ENCODE results near the gene WIPI1.

WIPI1 gene

GRCh38 chr17:68431045-68431608 lies 26.2 kb downstream of the WIPI1 start:
- Histone ChIP-seq H3K4me3 (ENCODE audit: low read depth in 1 of 5, low read length in 5 of 5) (no peak overlapping the region), H3K27ac (ENCODE audit: low read depth, low read length) (no peak overlapping the region), H3K9me3 (ENCODE audit: control insufficient read depth in 5 of 5, low read length in 5 of 5) (no peaks in the 10 kb centered on the region), H3K4me1 (ENCODE audit: control insufficient read depth in 5 of 5, insufficient read depth in 5 of 5, low read length in 5 of 5) (peaks cover 0 to 5% (median 2%) of the 10 kb centered on the region in 5 donors), H3K9ac (ENCODE audit: low read length in 5 of 5) (no peak overlapping the region), H3K27me3 (ENCODE audit: control insufficient read depth in 5 of 5, insufficient read depth in 4 of 5, low read length in 5 of 5) (no peaks in the 10 kb centered on the region), H3K36me3 (ENCODE audit: control insufficient read depth in 5 of 5, insufficient read depth in 5 of 5, low read length in 5 of 5) (peaks cover 6 to 96% (median 88%) of the 10 kb centered on the region in 5 donors)

GRCh38 chr17:68429881-68430280 lies 27.4 kb downstream of the WIPI1 start:
- no peaks in the 10 kb centered on the region for H3K9me3 ChIP-seq (ENCODE audit: control insufficient read depth in 5 of 5, low read length in 5 of 5)
- no peak overlapping the region for H3K27ac ChIP-seq (ENCODE audit: low read depth, low read length)
- H3K4me1 ChIP-seq (ENCODE audit: control insufficient read depth in 5 of 5, insufficient read depth in 5 of 5, low read length in 5 of 5): no peaks in the 10 kb centered on the region
- no peak overlapping the region for H3K9ac ChIP-seq (ENCODE audit: low read length in 5 of 5)
- H3K4me3 ChIP-seq (ENCODE audit: low read depth in 1 of 5, low read length in 5 of 5): no peak overlapping the region
- H3K27me3 ChIP-seq (ENCODE audit: control insufficient read depth in 5 of 5, insufficient read depth in 4 of 5, low read length in 5 of 5): no peaks in the 10 kb centered on the region
- peaks cover 6 to 96% (median 89%) of the 10 kb centered on the region in 5 donors for H3K36me3 ChIP-seq (ENCODE audit: control insufficient read depth in 5 of 5, insufficient read depth in 5 of 5, low read length in 5 of 5)

- H3K4me1 ChIP-seq (ENCODE audit: control insufficient read depth in 5 of 5, insufficient read depth in 5 of 5, low read length in 5 of 5): no peaks in the 10 kb centered on the region
- peaks cover 3 to 95% (median 82%) of the 10 kb centered on the region in 5 donors for H3K36me3 ChIP-seq (ENCODE audit: control insufficient read depth in 5 of 5, insufficient read depth in 5 of 5, low read length in 5 of 5)
- H3K4me3 ChIP-seq (ENCODE audit: low read depth in 1 of 5, low read length in 5 of 5): no peak overlapping the region
- no peak overlapping the region for H3K27ac ChIP-seq (ENCODE audit: low read depth, low read length)
- H3K9ac ChIP-seq (ENCODE audit: low read length in 5 of 5): no peak overlapping the region
- H3K9me3 ChIP-seq (ENCODE audit: control insufficient read depth in 5 of 5, low read length in 5 of 5): no peaks in the 10 kb centered on the region
- no peaks in the 10 kb centered on the region for H3K27me3 ChIP-seq (ENCODE audit: control insufficient read depth in 5 of 5, insufficient read depth in 4 of 5, low read length in 5 of 5)
Observed at GRCh38 chr17:68428498-68429172, 28.7 kb downstream of the WIPI1 start.

GRCh38 chr17:68427575-68427974 lies 29.7 kb downstream of the WIPI1 start:
- H3K9ac ChIP-seq (ENCODE audit: low read length in 5 of 5): no peak overlapping the region
- H3K9me3 ChIP-seq (ENCODE audit: control insufficient read depth in 5 of 5, low read length in 5 of 5): no peaks in the 10 kb centered on the region
- no peaks in the 10 kb centered on the region for H3K27me3 ChIP-seq (ENCODE audit: control insufficient read depth in 5 of 5, insufficient read depth in 4 of 5, low read length in 5 of 5)
- peaks cover 3 to 94% (median 81%) of the 10 kb centered on the region in 5 donors for H3K36me3 ChIP-seq (ENCODE audit: control insufficient read depth in 5 of 5, insufficient read depth in 5 of 5, low read length in 5 of 5)
- H3K4me3 ChIP-seq (ENCODE audit: low read depth in 1 of 5, low read length in 5 of 5): no peak overlapping the region
- no peaks in the 10 kb centered on the region for H3K4me1 ChIP-seq (ENCODE audit: control insufficient read depth in 5 of 5, insufficient read depth in 5 of 5, low read length in 5 of 5)
- no peak overlapping the region for H3K27ac ChIP-seq (ENCODE audit: low read depth, low read length)

GRCh38 chr17:68425979-68426378 lies 31.3 kb downstream of the WIPI1 start:
- Histone ChIP-seq H3K9ac (ENCODE audit: low read length in 5 of 5) (no peak overlapping the region), H3K36me3 (ENCODE audit: control insufficient read depth in 5 of 5, insufficient read depth in 5 of 5, low read length in 5 of 5) (peaks cover 3 to 88% (median 74%) of the 10 kb centered on the region in 5 donors), H3K4me3 (ENCODE audit: low read depth in 1 of 5, low read length in 5 of 5) (no peak overlapping the region), H3K9me3 (ENCODE audit: control insufficient read depth in 5 of 5, low read length in 5 of 5) (no peaks in the 10 kb centered on the region), H3K27me3 (ENCODE audit: control insufficient read depth in 5 of 5, insufficient read depth in 4 of 5, low read length in 5 of 5) (no peaks in the 10 kb centered on the region), H3K27ac (ENCODE audit: low read depth, low read length) (no peak overlapping the region), H3K4me1 (ENCODE audit: control insufficient read depth in 5 of 5, insufficient read depth in 5 of 5, low read length in 5 of 5) (no peaks in the 10 kb centered on the region)

GRCh38 chr17:68424861-68425260 lies 32.4 kb downstream of the WIPI1 start:
- H3K9me3 ChIP-seq (ENCODE audit: control insufficient read depth in 5 of 5, low read length in 5 of 5): no peaks in the 10 kb centered on the region
- H3K4me1 ChIP-seq (ENCODE audit: control insufficient read depth in 5 of 5, insufficient read depth in 5 of 5, low read length in 5 of 5): no peaks in the 10 kb centered on the region
- peaks cover 3 to 88% (median 73%) of the 10 kb centered on the region in 5 donors for H3K36me3 ChIP-seq (ENCODE audit: control insufficient read depth in 5 of 5, insufficient read depth in 5 of 5, low read length in 5 of 5)
- H3K9ac ChIP-seq (ENCODE audit: low read length in 5 of 5): no peak overlapping the region
- H3K27me3 ChIP-seq (ENCODE audit: control insufficient read depth in 5 of 5, insufficient read depth in 4 of 5, low read length in 5 of 5): no peaks in the 10 kb centered on the region
- H3K27ac ChIP-seq (ENCODE audit: low read depth, low read length): no peak overlapping the region
- no peak overlapping the region for H3K4me3 ChIP-seq (ENCODE audit: low read depth in 1 of 5, low read length in 5 of 5)

GRCh38 chr17:68424203-68424602 lies 33.1 kb downstream of the WIPI1 start:
- H3K4me3 ChIP-seq (ENCODE audit: low read depth in 1 of 5, low read length in 5 of 5): no peak overlapping the region
- H3K9me3 ChIP-seq (ENCODE audit: control insufficient read depth in 5 of 5, low read length in 5 of 5): no peaks in the 10 kb centered on the region
- H3K4me1 ChIP-seq (ENCODE audit: control insufficient read depth in 5 of 5, insufficient read depth in 5 of 5, low read length in 5 of 5): no peaks in the 10 kb centered on the region
- no peaks in the 10 kb centered on the region for H3K27me3 ChIP-seq (ENCODE audit: control insufficient read depth in 5 of 5, insufficient read depth in 4 of 5, low read length in 5 of 5)
- peaks cover 3 to 88% (median 73%) of the 10 kb centered on the region in 5 donors for H3K36me3 ChIP-seq (ENCODE audit: control insufficient read depth in 5 of 5, insufficient read depth in 5 of 5, low read length in 5 of 5)
- H3K9ac ChIP-seq (ENCODE audit: low read length in 5 of 5): no peak overlapping the region
- H3K27ac ChIP-seq (ENCODE audit: low read depth, low read length): no peak overlapping the region

- H3K9ac ChIP-seq (ENCODE audit: low read length in 5 of 5): no peak overlapping the region
- H3K36me3 ChIP-seq (ENCODE audit: control insufficient read depth in 5 of 5, insufficient read depth in 5 of 5, low read length in 5 of 5): peaks cover 0 to 78% (median 64%) of the 10 kb centered on the region in 5 donors
- no peaks in the 10 kb centered on the region for H3K27me3 ChIP-seq (ENCODE audit: control insufficient read depth in 5 of 5, insufficient read depth in 4 of 5, low read length in 5 of 5)
- no peak overlapping the region for H3K27ac ChIP-seq (ENCODE audit: low read depth, low read length)
- H3K9me3 ChIP-seq (ENCODE audit: control insufficient read depth in 5 of 5, low read length in 5 of 5): no peaks in the 10 kb centered on the region
- H3K4me3 ChIP-seq (ENCODE audit: low read depth in 1 of 5, low read length in 5 of 5): no peak overlapping the region
- H3K4me1 ChIP-seq (ENCODE audit: control insufficient read depth in 5 of 5, insufficient read depth in 5 of 5, low read length in 5 of 5): no peaks in the 10 kb centered on the region
Observed at GRCh38 chr17:68423251-68423650, 34.0 kb downstream of the WIPI1 start.

GRCh38 chr17:68422821-68423220 lies 34.5 kb downstream of the WIPI1 start:
- peaks cover 0 to 74% (median 61%) of the 10 kb centered on the region in 5 donors for H3K36me3 ChIP-seq (ENCODE audit: control insufficient read depth in 5 of 5, insufficient read depth in 5 of 5, low read length in 5 of 5)
- no peaks in the 10 kb centered on the region for H3K4me1 ChIP-seq (ENCODE audit: control insufficient read depth in 5 of 5, insufficient read depth in 5 of 5, low read length in 5 of 5)
- no peak overlapping the region for H3K27ac ChIP-seq (ENCODE audit: low read depth, low read length)
- no peak overlapping the region for H3K9ac ChIP-seq (ENCODE audit: low read length in 5 of 5)
- no peak overlapping the region for H3K4me3 ChIP-seq (ENCODE audit: low read depth in 1 of 5, low read length in 5 of 5)
- H3K27me3 ChIP-seq (ENCODE audit: control insufficient read depth in 5 of 5, insufficient read depth in 4 of 5, low read length in 5 of 5): no peaks in the 10 kb centered on the region
- H3K9me3 ChIP-seq (ENCODE audit: control insufficient read depth in 5 of 5, low read length in 5 of 5): no peaks in the 10 kb centered on the region

- Histone ChIP-seq H3K9me3 (ENCODE audit: control insufficient read depth in 5 of 5, low read length in 5 of 5) (no peaks in the 10 kb centered on the region), H3K4me1 (ENCODE audit: control insufficient read depth in 5 of 5, insufficient read depth in 5 of 5, low read length in 5 of 5) (no peaks in the 10 kb centered on the region), H3K27ac (ENCODE audit: low read depth, low read length) (no peak overlapping the region), H3K9ac (ENCODE audit: low read length in 5 of 5) (no peak overlapping the region), H3K36me3 (ENCODE audit: control insufficient read depth in 5 of 5, insufficient read depth in 5 of 5, low read length in 5 of 5) (peaks cover 0 to 61% (median 51%) of the 10 kb centered on the region in 5 donors), H3K27me3 (ENCODE audit: control insufficient read depth in 5 of 5, insufficient read depth in 4 of 5, low read length in 5 of 5) (no peaks in the 10 kb centered on the region), H3K4me3 (ENCODE audit: low read depth in 1 of 5, low read length in 5 of 5) (no peak overlapping the region)
Observed at GRCh38 chr17:68421486-68421885, 35.8 kb downstream of the WIPI1 start.
